HG03565 (cell line): ENCODE data around the gene NKD2.

Experiments used
- ATAC-seq: cut with Tn5 transposase; IDR thresholded peaks from one replicate; pipeline ENCODE4 v1.9.1; 2021; ENCODE audit warnings: mild to moderate bottlenecking, moderate library complexity; ENCODE audit not compliant: unreplicated experiment

Gene NKD2

DNA sequence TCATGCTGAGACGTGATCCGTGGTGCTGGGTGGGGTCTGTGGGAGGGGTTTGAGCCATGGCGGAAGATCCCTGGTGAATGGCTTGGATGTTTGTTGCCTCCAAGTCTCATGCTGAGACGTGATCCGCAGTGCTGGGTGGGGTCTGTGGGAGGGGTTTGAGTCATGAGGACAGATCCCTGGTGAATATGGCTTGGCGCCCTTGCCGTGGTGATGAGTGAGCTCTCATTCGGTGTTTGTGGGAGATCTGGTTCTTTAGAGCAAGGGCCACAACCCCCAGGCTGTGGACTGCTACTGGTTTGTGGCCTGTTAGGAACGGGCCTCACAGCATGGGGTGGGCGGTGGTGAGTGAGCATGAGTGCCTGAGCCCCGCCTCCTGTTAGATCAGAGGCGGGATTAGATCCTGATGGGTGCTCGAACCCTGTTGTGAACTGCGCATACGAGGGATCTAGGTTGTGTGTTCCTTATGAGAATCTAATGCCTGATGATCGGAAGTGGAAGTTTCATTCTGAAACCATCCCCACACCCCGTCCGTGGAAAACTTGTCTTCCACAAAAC, 31.2 kb downstream of the NKD2 start:
- ATAC-seq: no peak

GRCh38 chr5:1040571-1040970, 32.0 kb downstream of the NKD2 start:
- ATAC-seq: no peak

GRCh38 chr5:1041225-1042143, 32.9 kb downstream of the NKD2 start:
- ATAC-seq: no peak

DNA sequence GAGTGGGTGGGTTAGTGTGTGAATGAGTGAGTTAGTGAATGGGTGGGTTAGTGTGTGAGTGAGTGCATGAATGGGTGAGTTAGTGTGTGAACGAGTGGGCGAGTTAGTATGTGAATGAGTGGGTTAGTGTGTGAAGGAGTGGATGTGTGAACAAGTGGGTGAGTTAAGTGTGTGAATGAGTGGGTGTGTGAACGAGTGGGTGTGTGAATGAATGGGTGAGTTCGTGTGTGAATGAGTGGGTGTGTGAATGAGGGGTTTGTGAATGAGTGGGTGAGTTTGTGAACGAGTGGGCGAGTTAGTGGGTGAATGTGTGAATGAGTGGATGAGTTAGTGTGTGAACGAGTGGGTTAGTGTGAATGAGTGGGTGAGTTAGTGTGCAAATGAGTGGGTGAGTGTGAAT, 34.0 kb downstream of the NKD2 start:
- ATAC-seq: no peak

DNA sequence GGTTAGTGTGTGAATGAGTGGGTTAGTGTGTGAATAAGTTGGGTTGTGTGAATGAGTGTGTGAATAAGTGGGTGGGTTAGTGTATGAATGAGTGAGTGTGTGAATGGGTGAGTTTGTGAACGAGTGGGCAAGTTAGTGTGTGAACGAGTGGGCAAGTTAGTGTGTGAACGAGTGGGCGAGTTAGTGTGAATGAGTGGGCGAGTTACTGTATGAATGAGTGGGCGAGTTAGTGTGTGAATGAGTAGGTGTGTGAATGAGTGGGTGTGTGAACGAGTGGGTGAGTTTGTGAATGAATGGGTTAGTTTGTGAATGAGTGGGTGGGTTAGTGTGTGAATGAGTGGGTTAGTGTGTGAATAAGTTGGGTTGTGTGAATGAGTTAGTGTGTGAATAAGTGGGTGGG, 34.7 kb downstream of the NKD2 start:
- ATAC-seq: no peak

- ATAC-seq: no peak
These were observed 35.5 kb downstream of the NKD2 start for GRCh38 chr5:1044117-1044516.

- no peak for ATAC-seq
These were observed 37.5 kb downstream of the NKD2 start for GRCh38 chr5:1045960-1046560.

DNA sequence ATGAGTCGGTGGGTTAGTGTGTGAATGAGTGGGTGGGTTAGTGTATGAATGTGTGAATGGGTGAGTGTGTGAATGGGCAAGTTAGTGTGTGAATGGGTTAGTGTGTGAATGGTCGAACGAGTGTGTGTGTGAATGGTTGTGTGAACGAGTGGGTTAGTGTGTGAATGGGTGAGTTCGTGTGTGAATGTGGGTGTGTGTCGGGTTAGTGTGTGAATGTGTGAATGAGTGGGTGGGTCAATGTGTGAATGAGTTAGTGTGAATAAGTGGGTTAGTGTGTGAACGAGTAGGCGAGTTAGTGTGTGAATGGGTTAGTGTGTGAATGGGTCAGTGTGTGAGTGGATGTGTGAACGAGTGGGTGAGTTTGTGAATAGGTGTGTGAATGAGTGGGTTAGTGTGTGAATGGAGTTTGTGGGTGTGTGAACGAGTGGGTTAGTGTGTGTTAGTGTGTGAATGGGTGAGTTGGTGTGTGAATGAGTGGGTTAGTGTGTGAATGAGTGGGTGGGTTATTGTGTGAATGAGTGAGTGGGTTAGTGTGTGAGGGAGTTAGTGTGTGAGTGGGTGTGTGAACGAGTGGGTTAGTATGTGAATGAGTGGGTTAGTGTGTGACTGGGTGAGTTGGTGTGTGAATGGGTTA, 38.8 kb downstream of the NKD2 start:
- ATAC-seq: no peak

DNA sequence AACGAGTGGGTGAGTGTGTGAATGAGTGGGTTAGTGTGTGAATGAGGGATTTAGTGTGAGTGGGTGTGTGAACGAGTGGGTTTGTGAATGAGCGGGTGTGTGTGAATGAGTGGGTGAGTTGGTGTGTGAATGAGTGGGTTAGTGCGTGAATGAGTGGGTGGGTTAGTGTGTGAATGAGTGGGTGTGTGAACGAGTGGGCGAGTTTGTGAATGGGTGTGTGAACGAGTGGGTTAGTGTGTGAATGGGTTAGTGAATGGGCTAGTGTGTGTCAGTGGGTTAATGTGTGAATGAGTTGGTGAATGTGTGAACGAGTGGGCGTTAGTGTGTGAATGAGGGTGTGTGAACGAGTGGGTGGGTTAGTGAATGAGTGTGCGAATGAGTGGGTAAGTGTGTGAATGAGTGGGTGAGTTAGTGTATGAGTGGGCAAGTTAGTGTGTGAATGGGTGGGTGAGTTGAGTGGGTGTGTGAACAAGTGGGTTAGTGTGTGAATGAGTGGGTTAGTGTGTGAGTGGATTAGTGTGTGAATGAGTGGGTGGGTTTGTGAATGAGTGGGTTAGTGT, 39.6 kb downstream of the NKD2 start:
- ATAC-seq: no peak

DNA sequence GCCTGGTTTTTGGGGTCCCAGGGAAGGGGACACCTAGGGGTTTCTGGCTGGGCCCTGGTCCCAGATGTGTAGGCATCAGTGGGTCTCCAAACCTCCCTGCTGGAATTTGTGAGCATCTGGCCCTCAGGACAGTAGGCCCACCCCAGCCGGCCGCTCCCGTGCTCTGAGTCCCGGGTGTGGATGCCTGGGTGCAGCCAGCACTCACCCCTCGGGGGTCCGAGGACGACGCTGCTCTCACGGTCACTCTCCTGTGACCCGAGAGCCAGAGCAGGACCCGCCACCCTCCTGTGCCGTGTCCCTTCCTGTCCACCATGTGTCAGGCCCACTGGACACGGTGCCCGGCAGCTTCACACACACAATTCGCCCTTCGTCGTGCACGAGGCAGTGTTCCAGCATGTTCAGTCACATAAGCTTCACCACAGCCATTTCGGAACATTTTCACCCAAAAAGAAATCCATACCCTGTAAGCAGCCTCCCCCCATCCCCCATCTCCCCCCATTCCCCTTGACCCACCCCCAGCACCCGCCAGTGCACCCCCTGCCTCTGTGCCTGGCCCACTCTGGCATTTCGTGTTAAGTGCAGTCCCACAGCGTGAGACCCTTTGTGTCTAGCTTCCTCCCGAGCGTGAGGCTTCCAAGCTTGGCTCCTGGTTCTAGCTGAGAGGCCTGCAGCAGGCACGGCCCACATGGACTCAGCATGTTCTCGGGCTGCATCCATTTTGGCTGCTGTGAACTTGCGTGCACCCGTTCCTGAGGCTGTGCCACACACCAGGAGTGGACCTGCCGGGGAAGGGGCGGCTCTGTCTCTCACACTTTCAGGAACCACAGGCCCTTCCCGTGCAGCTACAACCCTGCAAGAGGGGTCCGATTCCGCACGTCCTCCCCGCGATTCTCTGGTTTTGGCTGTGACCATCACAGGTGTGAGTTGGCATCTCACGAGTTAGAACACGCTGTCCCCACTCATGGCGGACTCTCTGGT, 40.5 kb downstream of the NKD2 start:
- ATAC-seq: no peak

DNA sequence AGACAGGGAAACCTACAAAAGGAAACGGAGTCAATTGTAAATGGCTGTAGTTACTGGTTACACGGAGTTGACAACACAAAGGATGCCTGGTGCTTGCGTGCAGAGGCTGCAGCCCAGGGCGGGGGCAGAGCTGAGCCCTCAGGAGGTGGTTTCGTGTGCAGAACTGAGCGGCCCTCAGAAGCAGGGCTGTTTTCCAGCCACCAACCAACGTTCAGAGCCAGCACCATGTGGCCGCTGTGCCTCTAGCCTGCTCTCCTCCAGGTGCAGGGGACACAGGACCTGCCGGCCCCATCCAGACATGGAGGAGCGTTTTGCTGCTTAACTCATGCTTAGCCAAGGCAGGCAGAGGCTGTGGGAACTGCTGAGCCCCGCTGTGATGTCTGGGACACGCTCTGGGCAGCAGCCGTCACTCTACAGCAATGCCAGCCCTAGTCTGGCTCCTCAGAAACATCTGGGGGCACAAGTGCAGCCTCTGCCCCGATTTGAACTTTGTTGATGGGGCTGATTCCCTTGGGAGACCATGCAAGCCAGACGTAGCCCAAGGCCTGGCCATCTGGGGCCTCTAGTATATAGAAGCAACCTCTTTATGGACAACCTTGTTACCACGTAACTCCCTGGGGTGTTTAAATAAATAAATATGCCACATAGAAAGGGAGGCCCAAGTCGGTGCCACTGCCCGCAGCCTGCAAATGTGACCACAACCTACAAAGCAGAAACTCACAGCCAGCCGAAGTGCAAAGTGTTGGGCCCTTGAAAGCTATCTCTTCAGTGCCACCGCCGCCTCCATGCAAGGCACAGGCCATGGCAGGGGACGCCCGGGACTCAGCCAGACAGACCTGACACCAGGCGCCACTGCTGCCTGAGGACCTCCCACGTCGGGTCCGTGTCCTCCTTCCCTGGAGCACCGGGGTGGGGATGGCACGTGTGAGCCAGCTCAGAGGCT, 42.1 kb downstream of the NKD2 start:
- ATAC-seq: no peak

DNA sequence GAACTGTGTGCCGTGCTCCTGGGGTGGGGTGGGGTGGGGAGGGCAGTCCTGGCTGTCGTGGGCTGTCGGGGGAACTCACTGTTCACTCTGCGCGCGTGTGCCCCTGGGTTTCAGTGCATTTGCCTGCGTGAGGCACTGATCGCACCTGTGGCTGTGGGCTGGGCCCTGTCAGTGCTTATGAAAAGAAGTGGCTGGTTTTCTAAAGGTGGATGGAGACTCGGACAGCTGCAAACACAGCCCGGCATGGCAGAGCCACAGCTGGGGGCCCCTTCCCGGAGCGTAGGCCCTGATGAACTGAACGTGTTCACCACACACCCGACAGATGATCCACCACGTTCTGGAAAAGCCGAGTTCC, 42.7 kb downstream of the NKD2 start:
- no peak for ATAC-seq

DNA sequence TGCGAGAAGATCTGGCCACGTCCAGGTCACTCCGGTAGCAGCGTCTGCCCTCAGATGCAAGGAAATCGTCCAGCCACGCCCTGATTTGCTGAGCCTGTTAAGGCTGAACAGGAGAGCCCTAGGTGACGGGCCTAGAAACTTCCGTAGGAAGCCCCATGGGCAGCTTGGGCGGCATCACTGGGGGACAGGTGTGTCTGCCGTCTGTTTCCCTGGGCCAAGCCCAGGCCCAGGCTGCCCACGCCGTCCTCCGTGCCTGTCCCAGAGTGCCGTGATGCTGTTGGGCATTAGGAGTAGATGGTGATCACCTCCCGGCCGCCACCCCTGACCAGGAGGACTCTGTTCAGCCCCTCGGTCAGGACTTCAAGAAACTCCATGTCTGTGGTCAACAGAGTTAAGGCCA, 43.5 kb downstream of the NKD2 start:
- no peak for ATAC-seq

GRCh38 chr5:1052641-1053390, 44.2 kb downstream of the NKD2 start:
- no peak for ATAC-seq

- ATAC-seq: no peak
These were observed 44.9 kb downstream of the NKD2 start for GRCh38 chr5:1053391-1054017.

DNA sequence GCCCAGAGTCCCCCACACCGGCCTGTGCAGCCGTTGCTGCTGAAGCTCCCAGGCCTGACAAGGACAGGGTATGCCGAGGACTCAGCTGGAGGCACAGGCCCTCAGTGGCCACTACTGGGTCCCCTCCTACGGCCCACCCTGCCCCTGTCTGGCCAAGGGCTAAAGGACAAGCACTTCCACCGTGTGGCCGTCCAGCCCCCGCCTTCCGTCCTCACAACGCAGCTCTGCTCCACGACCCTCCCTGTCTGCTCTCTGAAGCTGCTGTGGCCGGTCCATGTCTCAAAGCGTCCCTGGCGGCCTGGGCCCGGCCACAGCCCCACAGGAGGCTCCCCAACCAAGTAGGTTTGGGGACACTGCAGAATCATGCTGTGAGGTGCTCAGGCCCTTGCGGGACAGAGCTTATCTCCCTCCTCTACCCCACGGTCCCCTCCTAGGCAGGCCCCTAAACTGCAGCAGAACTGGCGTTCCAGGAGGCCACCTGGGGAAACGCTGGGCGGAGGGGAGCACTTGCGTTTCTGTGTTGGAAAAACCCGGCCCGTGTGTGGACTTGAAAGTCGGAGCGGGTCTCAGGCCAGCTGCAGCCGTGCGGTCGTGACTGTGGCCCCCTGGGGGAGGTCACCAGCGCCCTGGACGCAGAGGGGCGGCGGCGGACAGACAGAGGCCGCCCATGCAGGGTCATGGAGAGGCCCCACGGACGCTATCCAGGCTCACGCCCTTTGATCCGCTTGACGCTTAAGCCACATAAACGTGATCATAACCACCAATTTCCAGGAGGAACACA, 45.6 kb downstream of the NKD2 start:
- no peak for ATAC-seq
